ENCODE results near the gene SLC6A6. TPM values are rescaled to one million over a fixed set of nuclear protein-coding genes. Genes with fewer than 3 reads are reported as not detected.
"Not testable (repeated sequence)": the region's sequence is repeated elsewhere in the genome, so short reads cannot be mapped to it uniquely, and the experiment has no call there.

Gene SLC6A6
- total RNA-seq, 1 donor from 2014 or later: 19.4 TPM

DNA sequence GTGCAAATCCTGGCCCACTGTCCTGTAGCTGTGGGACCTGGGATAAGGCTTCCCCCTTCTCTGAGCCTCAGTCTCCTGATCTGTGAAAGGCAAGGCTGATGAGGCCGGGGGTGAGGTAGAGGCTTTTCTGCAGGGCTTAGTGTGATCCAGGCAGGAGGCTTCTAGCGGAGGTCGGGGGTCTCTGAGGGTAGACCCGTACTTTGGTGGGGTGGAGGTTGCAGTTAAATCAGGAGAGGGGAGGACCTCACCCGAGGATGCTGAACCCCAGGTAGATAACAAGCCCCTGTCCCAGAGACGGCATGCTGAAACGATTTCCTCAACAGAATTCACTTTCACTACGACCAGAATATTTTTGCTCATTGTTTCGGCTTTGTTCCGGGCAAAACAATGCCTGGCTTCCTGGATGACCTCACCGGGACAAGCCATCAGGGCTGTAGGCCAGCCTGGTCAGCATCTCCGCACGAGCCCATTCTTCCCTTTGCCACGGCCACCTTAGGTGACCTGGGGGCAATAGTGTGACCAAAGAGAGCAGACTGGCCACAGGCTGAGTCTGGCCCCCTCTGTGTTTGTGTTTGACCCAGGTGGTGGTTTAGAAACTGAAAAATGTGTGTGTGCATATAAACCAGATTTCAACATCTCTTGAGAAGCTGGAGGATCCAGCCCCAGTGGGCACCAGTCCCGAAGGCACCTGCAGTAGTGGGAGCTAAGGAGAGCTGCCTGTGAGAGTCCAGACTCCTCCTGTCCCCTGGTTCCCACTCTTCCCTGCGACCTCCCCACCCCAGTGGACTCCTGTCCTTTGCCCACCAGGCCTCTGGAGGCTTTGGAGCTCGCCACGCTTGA is 33.0 kb downstream of the SLC6A6 start:
- no peak for DNase-seq (ENCODE audit: low spot score)

DNA sequence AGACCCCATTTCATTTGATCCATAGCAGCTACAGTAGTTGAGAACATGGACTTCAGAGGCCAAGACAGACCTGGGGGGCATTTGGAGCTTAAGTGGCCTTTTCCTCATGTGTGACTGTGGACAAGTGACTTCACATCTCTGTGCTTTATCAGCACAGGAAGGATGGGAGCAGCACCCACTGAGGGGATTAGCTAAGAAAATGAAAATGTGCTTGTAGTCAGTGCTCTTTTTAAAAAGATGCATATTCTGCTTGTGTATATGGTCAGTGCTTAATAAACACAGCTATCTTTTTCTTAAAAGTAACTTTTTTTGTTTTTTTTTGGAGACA is 34.5 kb downstream of the SLC6A6 start:
- DNase-seq (ENCODE audit: low spot score): no peak

DNA sequence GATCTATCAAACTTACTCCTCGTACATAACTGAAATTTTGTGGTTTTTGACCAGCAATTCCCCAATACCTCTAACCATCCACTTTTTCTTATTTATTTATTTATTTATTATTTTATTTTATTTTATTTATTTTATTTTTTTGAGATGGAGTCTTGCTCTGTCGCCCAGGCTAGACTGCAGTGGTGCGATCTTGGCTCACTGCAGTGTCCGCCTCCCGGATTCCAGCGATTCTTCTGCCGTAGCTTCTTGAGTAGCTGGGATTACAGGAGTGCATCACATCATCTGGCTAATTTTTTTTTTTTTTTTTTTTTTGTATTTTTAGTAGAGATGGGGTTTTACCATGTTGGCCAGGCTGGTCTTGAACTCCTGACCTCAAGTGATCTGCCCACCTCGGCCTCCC is 35.3 kb downstream of the SLC6A6 start:
- DNase-seq (ENCODE audit: low spot score): not testable (repeated sequence)

DNA sequence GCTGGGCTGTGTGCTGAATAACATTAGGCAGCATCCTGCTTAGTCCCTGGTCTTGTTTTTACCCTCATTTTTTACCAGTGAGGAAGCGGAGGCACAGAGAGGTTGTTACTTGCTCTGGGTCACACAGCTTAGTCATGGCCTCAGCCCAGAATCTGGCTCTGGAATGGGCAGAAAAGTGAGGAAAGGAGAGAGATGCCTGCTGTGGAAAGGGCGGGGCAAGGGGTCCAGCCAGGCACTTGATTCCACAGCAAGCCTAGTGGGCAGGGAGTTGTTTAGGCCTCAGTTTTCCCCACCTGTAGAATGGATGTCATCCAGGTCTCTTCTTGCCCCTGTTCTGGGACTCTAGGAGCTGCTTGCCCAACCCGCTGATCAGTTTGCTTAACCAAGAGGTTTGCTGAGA is 35.9 kb downstream of the SLC6A6 start:
- no peak for DNase-seq (ENCODE audit: low spot score)

DNA sequence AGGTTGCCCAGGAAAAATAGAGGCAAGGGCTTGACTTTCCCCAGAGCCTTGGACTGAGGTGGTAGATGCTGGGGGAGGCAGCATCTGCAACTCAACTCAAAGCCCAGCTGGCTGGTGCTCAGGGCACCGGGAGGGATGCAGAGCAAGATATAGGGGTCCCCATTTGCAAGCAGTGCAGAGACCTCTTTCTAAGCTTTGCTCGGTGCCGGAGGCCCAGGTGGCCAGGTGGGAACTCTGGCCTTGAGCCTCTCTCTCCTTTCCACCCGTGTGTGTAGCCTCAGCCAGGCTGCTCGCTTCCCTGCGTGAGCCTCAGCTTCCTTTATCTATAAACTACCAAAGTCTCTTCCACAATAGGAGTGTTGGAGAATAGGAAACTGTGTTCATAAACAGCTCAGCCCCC is 36.5 kb downstream of the SLC6A6 start:
- no peak for DNase-seq (ENCODE audit: low spot score)

DNA sequence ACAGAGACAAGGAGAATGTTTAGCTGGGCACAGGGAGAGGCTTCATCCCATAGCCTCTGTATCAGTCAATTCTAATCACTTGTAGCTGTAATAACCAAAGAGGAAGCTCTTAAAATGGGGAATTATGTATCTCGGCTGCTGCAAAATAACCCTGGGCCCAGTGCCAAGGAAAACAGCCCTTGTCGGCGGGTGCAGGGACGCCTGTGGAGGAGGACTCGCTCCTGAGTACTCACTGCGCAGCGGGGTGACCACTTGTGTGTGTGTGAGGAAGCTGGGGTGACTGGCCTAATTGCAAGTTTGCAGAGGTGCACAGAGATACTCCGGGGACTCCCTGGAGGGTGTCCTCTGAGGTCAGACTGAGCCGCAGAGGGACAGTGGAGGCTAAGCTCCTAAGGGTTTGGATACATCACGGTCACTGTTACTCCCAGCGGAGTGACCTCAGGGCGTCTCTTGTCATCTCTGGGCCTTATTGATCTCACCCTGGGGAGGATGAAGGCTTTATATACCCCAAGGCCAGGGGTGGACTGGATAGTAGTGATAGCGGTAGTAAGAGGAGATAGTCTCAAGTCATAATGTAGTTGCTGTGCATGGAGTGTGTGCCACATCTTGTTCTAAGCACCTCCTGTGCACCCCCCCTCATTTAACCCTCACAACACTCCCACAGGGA is 37.2 kb downstream of the SLC6A6 start:
- DNase-seq (ENCODE audit: low spot score): peak; percentile 81

DNA sequence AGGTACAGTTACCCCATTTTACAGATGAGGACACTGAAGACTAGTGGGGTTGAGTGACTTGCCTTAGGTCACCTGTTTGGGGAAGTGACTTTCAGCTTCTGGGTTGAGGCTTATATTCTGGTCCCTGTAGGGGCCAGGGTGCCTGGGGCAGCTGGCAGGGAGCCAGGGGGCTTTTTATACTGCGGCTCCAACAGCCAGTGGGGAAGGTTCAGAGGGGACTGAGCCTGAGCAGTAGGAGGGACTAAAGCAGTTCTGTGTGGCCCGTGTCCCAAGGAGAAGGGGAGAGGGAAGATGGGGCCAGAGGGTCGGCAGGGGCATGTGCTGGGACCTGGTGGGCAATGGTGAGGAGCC is 37.7 kb downstream of the SLC6A6 start:
- no peak for DNase-seq (ENCODE audit: low spot score)

DNA sequence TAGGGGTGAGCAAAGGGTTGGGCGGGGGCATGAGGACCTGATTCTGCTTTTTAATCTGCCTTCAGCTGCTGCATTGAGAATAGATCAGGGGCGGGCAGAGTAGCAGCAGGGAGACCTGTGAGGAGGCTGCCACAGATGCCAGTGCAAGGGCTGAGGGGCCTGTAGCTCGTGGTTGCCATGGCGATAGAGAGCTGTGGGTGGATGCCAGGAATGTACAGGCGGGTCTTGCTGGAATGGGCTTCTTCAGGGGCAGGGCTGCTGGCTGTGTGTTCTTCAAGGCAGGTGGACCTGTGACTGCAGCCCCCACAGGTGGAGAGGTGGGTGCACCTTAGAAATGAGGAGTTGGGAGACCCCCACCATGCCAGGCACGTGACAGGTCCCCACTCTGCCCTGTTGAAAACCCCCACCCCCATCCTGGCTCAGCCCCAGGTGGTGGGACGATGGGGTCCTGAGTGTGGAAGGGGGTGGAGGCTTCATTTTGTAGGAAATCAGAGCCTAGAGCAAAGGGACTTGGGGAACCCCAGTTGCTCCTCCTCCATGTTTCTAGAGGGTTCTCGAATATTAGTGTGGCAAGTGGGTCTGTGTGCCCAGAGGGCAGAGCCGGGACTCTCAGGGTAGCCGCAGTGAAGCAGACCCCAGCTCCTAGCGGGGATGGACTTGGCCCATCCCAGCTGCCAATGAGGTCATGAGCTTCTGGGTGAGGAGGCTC is 38.3 kb downstream of the SLC6A6 start:
- no peak for DNase-seq (ENCODE audit: low spot score)

DNA sequence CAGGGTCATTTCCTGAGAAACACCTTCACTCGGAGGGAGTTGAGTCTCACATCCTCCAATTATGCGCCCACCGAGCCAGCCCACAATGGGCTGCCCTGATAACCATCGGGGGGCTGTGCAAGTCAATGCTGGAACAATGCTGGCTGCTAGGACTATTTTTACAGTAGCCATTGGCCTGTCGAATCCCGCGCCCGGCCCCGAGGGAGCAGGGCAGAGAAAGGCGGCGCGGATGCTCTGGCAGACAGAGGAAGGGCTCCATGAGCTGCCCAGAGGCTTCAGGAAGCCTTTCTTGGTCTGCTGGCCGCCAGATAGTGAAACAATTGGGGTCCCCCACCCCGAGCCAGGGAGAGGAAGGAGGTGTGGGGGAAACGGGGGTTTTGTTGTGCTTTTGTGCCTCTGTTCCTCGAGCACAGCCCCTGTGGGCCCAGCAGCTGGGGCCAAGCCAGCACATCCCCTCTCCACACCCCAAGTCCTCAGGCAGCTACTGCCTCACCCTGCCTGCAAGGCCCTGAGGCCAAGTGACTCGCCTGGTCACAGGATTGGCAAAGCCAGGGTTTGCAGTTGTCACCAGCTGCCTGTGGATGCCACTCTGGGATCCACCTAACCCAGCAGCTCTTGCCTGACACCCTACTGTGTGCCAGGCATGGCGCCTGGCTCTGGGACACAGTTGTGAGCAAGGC is 39.0 kb downstream of the SLC6A6 start:
- DNase-seq (ENCODE audit: low spot score): no peak

DNA sequence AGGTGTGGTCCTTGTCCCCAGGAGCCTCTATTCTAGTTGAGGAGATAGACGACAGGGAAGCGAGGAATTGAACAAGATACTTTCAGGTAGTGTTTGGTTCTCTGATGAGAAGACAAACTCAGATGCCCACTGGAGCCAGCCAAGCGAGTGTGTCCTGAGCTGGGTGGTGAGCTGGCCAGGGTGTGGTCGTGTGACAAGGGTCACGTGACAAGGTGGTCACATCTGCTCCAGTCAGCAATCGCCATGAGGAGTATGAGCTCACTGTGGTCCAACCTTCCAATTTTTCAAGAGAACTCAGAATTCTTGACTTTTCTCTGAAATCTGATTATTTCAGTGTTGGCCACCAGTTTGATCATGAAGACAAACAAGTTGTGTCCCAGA is 39.5 kb downstream of the SLC6A6 start:
- DNase-seq (ENCODE audit: low spot score): no peak

DNA sequence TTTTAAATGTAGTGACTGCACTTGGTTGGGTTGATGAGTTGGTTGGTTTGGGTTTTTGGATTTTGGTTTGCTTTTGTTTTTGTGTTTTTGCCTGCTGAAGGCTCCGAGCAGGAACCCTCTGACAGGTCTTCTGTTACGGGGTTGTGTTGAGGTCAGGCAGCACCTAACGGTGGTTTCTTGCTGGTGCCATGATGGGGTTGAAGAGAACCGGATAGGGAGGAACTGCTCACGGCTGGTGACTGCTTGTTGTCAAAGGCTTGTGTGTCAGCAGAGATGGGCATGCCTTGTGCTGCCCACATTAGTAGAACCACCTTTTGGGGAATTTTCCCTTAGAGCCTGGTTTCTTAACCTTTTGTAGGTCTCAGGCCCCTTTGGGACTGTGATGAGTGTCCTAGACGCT is 42.0 kb downstream of the SLC6A6 start:
- no peak for DNase-seq (ENCODE audit: low spot score)

DNA sequence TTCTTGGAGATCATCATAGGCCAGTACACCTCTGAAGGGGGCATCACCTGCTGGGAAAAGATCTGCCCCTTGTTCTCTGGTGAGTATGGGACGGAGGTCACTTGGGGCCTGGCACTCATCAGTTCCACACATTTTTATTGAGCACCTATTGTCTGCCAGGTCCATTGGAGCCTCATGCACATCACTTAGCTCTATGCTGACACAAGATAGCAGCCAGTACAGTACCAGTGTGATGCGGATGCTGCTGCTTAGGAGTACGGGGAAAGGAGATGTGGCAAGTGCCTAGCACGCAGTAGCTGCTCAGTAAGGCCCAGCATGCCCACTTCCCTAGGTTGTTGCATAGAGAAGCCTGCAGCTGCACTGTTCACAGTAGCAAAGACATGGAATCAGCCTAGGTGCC is 43.4 kb downstream of the SLC6A6 start:
- DNase-seq (ENCODE audit: low spot score): no peak

DNA sequence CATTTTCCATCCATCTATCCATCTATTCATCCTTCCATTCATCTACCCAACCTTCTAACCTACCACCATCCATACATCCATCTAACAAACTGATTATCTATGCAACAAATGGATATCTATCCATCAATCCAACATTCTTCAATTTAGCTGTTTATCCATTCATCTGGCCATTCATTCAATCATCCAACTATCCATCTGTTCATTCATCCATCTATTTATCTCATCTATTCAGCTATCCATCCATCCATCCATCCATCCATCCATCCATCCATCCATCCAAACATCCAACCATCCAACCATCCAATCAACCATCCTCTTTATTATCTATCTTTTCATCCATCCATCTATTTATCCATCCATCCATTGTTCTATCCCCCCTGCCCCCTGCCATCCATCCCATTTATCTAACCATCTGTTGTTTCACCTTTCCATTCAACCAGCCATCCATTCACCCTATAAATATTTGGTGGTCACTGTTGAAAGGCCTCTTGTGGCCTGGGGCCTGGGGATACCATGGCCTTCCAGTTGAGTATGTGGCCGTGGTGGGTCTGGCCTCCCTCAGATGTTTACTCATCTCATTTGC is 44.7 kb downstream of the SLC6A6 start:
- DNase-seq (ENCODE audit: low spot score): no peak

DNA sequence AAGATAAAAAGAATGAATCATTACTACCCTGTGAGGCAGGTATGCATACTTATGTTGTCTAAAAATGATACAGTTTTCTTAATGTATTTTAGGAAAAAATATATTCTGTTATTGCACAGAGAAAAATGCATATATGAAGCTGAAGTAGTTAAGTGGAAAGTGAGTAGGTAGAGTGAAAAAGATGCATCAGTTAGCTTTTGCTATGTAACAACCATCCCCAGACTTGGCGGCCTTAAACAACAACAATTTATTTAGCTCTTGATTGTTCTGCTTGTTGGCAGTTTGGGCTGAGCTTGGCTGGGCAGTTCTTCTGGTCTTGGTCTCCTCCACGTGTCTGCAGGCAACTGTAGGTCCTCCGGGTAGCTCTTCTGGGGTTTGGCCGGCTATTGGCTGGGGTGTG is 45.7 kb downstream of the SLC6A6 start:
- DNase-seq (ENCODE audit: low spot score): no peak

DNA sequence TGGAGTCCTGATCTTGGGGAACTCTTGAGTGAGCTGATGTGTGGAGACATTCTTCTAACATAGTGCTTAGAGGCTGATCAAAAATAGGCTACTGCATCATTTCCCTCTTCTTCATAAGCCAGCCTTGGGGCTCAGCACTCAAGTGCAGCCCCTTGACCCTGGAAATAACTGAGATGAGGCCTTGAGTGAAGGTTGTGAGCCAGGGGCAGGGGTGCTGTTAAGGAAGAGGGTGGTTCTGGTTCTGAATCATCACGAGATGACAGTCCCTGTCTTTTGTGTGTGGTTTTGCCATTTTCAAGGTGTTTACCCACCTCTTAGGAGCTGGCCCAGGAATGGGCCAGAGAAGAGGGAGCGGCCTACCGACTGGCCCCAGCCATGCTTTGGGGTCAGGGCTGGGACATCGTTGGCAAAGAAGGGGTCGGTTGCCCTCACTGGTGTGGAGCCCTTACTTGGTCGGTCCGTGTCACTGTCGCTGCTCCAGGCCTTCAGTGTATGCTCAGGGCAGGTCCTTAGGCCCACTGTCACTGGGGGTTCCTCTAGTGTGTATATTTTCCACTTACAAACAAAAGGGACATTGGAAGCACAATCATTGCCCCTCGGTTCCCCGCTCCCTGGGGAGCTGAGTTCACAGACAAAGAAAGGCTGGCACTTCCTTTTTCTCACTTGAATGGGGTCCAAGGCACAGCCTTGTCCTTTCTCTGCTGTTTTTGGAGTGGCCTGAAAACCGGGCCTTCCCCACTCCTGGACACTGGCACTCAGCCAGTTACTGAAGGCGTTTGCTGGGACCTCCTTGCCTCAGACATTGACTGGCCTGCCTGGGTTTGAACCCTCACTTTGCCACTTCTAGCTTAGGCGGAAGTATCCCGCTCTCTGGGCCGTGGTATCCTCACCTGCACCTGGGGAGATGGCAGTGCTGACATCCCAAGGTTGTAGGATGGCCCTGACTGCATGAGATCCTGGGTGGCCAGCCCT is 46.6 kb downstream of the SLC6A6 start:
- no peak for DNase-seq (ENCODE audit: low spot score)

DNA sequence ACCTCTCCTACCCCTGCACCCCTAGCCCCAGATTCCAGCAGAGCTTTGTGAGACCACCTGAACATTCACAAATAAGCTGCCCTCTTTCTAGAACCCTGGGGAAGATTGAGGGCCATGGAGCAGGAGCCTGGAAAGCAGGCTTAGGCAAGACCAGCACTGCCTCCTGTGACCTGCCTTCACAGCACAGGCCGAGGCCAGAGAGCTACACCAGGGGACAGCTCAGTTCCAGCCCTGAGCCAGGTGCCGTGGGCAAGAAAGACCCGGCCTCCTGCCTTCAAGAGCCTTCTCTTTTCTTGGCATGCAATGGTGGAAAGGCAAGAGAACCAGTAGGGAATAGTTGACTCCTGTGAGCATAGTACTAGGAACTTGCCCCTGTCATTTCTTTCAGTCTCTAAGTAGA is 48.1 kb downstream of the SLC6A6 start:
- DNase-seq (ENCODE audit: low spot score): no peak

DNA sequence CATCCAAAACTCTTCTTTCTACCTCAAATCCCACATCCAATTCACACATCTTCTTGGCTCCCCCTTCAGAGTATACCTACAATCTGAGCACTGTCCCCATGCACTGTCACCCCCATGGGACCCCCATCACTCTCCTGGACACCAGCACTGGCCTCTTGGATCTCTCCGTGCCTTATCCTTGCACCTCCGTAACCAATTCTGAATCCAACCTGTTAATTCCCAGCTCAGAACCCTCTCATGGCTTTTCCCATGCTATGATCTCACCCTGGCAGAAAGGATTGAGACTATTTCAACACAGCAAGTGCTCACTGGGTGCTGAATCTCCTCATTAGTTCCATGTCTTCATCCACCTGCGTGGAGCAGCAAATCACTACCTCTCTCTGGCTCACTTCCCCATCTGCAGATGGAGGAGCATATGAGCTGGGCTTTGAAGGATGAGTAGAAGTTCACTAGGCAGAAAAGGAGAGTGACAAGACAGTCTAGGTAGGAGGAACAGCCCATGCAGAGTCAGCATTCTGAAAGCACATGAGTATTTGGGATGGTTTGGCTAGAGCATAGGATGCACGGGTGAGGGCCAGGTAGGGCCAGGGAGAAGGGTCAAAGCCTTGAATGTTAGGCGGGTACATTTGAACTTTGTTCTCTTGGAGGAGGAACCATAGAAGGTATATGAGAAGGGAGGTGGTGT is 48.7 kb downstream of the SLC6A6 start:
- no peak for DNase-seq (ENCODE audit: low spot score)

DNA sequence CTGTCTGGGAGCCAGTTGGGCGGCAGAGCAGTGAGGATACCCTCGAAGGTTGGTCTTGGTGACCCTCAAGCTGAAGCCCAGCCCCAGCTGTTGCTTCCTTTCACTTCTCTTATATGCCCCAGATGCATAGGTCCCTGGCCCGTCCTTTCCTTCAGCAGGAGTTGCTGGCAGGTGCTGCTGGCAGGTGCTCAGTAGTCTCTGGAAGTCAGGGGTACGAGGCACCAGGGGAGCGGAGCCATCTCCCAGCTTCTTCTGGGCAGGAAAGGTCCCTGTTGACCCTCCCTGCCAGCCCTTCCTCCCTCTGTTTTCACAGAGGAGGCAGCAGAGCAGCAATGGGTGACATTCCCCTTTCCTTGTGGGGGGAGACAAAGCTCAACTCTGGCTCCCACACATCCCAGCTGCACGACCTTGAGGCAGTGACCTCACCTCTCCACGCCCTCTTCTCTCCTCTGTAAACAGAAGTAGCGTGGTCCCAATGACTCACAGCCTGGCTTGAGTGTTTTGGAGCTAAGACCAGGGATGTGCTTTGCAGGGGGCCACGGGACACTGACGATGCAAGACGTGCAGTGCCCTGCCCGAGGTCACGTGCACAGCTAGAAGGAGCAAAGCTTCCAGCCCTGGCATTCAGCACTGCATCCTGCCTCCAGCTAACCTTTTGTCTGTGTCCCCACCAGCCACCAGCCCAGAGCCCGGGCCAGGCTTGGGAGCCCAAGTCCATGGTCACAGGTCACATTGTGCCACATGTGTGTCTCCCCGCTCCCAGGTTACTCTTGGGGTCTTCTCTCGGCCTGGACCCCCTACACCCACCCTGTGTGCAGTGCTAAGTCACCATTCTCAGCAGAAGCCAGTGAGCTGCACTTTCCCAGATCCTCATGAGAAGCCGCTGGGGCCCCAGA is 49.7 kb downstream of the SLC6A6 start:
- peak; percentile 69 for DNase-seq (ENCODE audit: low spot score)

All from ureter (tissue), 1 donor.